OCI-LY3 (cell line): ENCODE results near the gene UGT1A5.

Experiments used
- EZH2phosphoT487 ChIP-seq: fragments of 200-600 bp; shearing (Covaris generic); IDR thresholded peaks from 2 replicates; pipeline ENCODE4 v1.6.1; 2018; ENCODE audit warnings: antibody characterized with exemption, mixed run types, low read depth
- TF ChIP-seq, protein P1 (sequence below): fragments of 200-600, 300-600 bp; sonication (generic); IDR thresholded peaks from 2 replicates; pipeline ENCODE4 v1.5.1; 2014; ENCODE audit warnings: antibody characterized with exemption, low read length, low read depth

DNA sequence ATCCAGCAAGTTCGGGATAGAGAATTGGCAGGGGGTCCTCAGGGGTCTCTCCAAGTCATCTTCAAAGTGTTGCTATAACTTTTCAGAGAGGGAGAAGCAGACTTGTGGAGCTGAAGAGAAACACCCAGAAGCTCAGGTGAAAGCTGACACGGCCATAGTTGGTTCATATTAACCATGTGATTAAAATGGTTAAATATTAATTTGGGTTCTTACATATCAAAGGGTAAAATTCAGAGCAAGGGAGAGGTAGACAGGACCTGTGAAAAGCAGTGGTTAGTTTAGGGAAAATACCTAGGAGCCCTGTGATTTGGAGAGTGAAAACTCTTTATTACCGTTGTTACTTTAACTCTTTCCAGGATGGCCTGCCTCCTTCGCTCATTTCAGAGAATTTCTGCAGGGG lies 20.1 kb upstream of the UGT1A5 start, which contains the start of gene UGT1A6:
- TF ChIP-seq, protein P1, sequence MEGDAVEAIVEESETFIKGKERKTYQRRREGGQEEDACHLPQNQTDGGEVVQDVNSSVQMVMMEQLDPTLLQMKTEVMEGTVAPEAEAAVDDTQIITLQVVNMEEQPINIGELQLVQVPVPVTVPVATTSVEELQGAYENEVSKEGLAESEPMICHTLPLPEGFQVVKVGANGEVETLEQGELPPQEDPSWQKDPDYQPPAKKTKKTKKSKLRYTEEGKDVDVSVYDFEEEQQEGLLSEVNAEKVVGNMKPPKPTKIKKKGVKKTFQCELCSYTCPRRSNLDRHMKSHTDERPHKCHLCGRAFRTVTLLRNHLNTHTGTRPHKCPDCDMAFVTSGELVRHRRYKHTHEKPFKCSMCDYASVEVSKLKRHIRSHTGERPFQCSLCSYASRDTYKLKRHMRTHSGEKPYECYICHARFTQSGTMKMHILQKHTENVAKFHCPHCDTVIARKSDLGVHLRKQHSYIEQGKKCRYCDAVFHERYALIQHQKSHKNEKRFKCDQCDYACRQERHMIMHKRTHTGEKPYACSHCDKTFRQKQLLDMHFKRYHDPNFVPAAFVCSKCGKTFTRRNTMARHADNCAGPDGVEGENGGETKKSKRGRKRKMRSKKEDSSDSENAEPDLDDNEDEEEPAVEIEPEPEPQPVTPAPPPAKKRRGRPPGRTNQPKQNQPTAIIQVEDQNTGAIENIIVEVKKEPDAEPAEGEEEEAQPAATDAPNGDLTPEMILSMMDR: no peak
- TF ChIP-seq EZH2phosphoT487: no peak
